T-helper 1 cell treated with Interleukin-12 subunit alpha and Interleukin-12 subunit beta and Interleukin-4 antibody, amounts not matched to agents 30 ng/mL and 1 ng/mL, for 36 hours (primary cell): ENCODE measurements around the gene GNB1L. TPM values are rescaled to one million over a fixed set of nuclear protein-coding genes. Genes with fewer than 3 reads are reported as not detected.

Experiments used
- intact Hi-C: fragments of 100-400 bp; cut with micrococcal nuclease; formaldehyde crosslinking; loops from one replicate; pipeline ENCODE4 v1.15.1; 2024
- total RNA-seq: library from RNA; stranded (reverse); gene quantifications from 2 replicates; pipeline ENCODE4 v1.2.3, GENCODE V29; 2022

The GNB1L gene
- total RNA-seq, 1 donor from 2014 or later, result 10.5 TPM

- intact Hi-C loops, result no loop called here
Observed at GRCh38 chr22:19738664-19739447, 115.8 kb downstream of the GNB1L start.

- intact Hi-C loops, result no loop called here
Observed at GRCh38 chr22:19737846-19738663, 116.6 kb downstream of the GNB1L start.

DNA sequence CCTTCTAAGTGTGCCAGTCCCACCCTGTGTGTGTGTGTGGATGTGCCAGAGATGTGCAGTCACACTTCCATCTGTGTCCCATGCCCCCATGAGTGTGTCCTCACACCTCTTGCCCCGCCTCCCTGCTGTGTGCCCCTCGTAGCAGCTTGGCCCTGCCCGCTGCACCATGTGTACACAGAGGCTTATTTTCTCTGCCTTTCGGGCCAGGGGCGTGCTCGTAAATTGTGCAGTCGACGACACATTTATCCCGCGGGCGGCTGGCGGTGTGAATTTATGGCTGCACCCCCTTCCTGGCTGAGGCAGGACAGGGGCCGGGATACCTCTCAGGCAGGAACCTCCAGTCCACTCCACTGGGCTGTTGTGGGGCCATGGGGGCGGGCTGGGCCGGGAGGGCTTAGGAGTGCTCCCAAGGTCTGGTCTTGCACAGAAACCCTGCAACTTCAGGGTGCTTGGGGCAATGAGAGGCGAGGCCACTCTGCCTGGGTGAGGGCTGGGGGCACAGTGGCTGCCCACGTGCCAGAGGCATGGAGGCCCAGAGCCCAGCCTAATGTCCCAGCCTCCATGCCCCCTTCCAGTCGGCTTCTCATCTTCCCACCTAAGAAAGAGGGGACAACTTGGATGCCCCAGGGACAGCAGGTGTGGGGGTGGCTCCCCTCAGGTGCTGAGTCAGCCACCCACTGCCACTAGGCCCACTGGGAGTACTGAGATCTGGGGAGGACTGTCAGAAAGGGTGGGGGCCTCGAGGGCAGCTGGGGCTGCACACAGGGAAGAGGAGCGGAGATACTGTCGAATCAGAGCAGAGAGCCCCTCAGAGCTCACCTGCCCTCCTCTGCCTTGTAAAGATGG lies 118.8 kb downstream of the GNB1L start:
- intact Hi-C loops, result no loop called here

DNA sequence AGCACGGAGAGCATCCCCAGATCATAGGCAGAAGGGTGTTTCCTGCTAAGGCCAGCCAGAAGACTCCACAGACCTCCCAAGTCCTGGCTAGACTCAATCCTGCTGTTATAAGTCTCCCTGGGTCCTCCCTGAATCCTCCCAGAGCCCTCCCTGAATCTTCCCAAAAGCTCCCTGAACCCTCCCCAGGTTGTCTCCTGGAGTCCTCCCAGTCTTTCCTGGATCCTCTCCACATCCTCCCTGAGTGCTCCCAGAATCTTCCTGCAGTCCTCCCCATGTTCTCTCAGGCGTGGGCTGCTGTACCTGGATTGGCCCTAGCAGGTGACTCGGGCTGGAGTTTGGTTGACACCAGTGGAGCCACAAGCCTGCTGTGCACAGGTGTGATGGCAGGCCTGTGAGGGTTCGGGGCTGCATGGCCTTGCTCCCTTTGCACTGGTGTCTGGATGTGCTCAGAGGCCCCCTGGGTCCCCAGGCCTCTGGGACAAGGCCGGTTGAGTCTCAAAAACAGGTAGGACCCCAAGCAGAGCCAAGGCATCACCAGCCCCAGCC lies 119.8 kb downstream of the GNB1L start:
- intact Hi-C loops, result no loop called here

- intact Hi-C loops, result no loop called here
Observed at GRCh38 chr22:19734163-19734562, 120.5 kb downstream of the GNB1L start.

GRCh38 chr22:19733755-19734154 lies 120.9 kb downstream of the GNB1L start:
- intact Hi-C loops, result no loop called here

Other genes with a start within 250 kb of the GNB1L start
- gene SEPTIN5, start 140.4 kb downstream of the GNB1L start, total RNA-seq, result 0.71 TPM in 1 of 2 replicates, not detected in the other
- gene GP1BB, start 131.3 kb downstream of the GNB1L start, total RNA-seq, result not detected in 2 replicates
- not detected in 2 replicates for gene TBX1, start 94.1 kb downstream of the GNB1L start, total RNA-seq
- gene RTL10, start within 50 bp of the GNB1L start, total RNA-seq, result 14.8 and 16.7 TPM in 2 replicates
- gene COMT, start 86.9 kb upstream of the GNB1L start, total RNA-seq, result 87.3 and 94.3 TPM in 2 replicates
- gene TXNRD2, start 86.9 kb upstream of the GNB1L start, total RNA-seq, result 19.7 and 24.4 TPM in 2 replicates
- gene ARVCF, start 161.9 kb upstream of the GNB1L start, total RNA-seq, result 1.7 and 3.0 TPM in 2 replicates
- 48.7 and 49.9 TPM in 2 replicates for gene TANGO2, start 166.2 kb upstream of the GNB1L start, total RNA-seq
- gene DGCR8, start 225.4 kb upstream of the GNB1L start, total RNA-seq, result 63.2 and 66.1 TPM in 2 replicates